Lung (tissue), 12 donors: ENCODE results near the gene DUSP2. TPM values are rescaled to one million over a fixed set of nuclear protein-coding genes. Genes with fewer than 3 reads are reported as not detected.

Source experiments
- ATAC-seq: fragments of 200-7000 bp; cut with Tn5 transposase; one replicate; pipeline ENCODE4 v1.9.1; 2020; ENCODE audit warnings: moderate number of reproducible peaks; ENCODE audit not compliant: insufficient read depth, low FRiP score
- DNase-seq, 3 donors: peaks; one replicate each; pipeline ENCODE4 v3.0.0-alpha.2; 2013 to 2017
- H3K27ac ChIP-seq, 2 donors: one replicate each; pipeline ENCODE4 v1.5.1; 2013; ENCODE audit warnings: mild to moderate bottlenecking in 2 of 2, moderate library complexity in 2 of 2, control low read depth in 1 of 2, inconsistent platforms in 1 of 2, low read depth in 1 of 2, low read length in 1 of 2
- H3K27me3 ChIP-seq, 3 donors: one replicate each; pipeline ENCODE4 v1.5.1; 2013; ENCODE audit warnings: low read length in 2 of 3; ENCODE audit not compliant: control insufficient read depth in 3 of 3, insufficient read depth in 3 of 3
- H3K36me3 ChIP-seq, 4 donors: one replicate each; pipeline ENCODE4 v1.5.1; 2013; ENCODE audit warnings: low read length in 4 of 4, mild to moderate bottlenecking in 1 of 4, moderate library complexity in 1 of 4; ENCODE audit not compliant: control insufficient read depth in 4 of 4, insufficient read depth in 4 of 4
- H3K4me1 ChIP-seq, 5 donors: one replicate each; pipeline ENCODE4 v1.5.1; 2013; ENCODE audit warnings: low read length in 5 of 5, mild to moderate bottlenecking in 2 of 5, moderate library complexity in 1 of 5; ENCODE audit not compliant: control insufficient read depth in 5 of 5, insufficient read depth in 5 of 5
- H3K4me3 ChIP-seq: one replicate; pipeline ENCODE4 v1.5.1; 2013; ENCODE audit warnings: mild to moderate bottlenecking, control low read depth, moderate library complexity
- H3K9ac ChIP-seq, 2 donors: one replicate each; pipeline ENCODE4 v1.5.1; 2013; ENCODE audit warnings: low read length in 2 of 2, control low read depth in 1 of 2; ENCODE audit not compliant: insufficient read depth in 1 of 2
- H3K9me3 ChIP-seq, 4 donors: one replicate each; pipeline ENCODE4 v1.5.1; 2013; ENCODE audit warnings: low read length in 3 of 4, mild to moderate bottlenecking in 1 of 4, moderate library complexity in 1 of 4; ENCODE audit not compliant: control insufficient read depth in 4 of 4, insufficient read depth in 3 of 4
- CTCF ChIP-seq: IDR thresholded peaks from 2 replicates; pipeline ENCODE4 v1.5.1; 2012; ENCODE audit warnings: mild to moderate bottlenecking; ENCODE audit errors: control extremely low read depth, extremely low read depth
- WGBS, 2 donors: extraction: QIAGEN DNeasy Blood & Tissue Kit; methylation state at CpG; one replicate each; pipeline ENCODE4 v1.1.7; 2013; 5-methylcytosine and 5-hydroxymethylcytosine counted together
- polyA plus RNA-seq, 2 donors: library from polyadenylated mRNA; stranded (reverse); fragments of 200-250 nt; gene quantifications; one replicate each; pipeline ENCODE4 v1.2.1, GENCODE V29; 2013
- total RNA-seq, 2 donors: library from RNA; depleted of rRNA in 1 of 2; stranded (reverse); fragments of >200 nt in 1 of 2; gene quantifications; one replicate each; pipeline ENCODE4 v1.2.1, GENCODE V29; 2014 to 2021
- donor health status: control.
- donor health status: control.
- donor health status: Bipolar disorder and iron deficiency.
- donor health status: healthy.
- donor health status: DM: yes; HTN: yes; CAD: no.

The DUSP2 gene
- total and polyA plus RNA-seq, 4 donors = 3.5 to 33.6 (median 5.8) TPM

- WGBS, 2 donors = 91 to 96% methylated on average over 9 to 11 of the region's 11 CpGs
- Histone ChIP-seq H3K27ac (no peak overlapping the region), H3K27me3 (peaks cover 0 to 10% (median 5%) of the 10 kb centered on the region in 3 donors), H3K36me3 (no peaks in the 10 kb centered on the region), H3K4me3 (no peak overlapping the region), H3K9ac (no peak overlapping the region), H3K9me3 (peaks cover 0 to 2% (median 0%) of the 10 kb centered on the region in 4 donors), H3K4me1 (no peaks in the 10 kb centered on the region)
- DNase-seq (no peak), ATAC-seq (no peak)
- no peak for TF ChIP-seq CTCF
Measured at GRCh38 chr2:96123936-96124335, 21.3 kb downstream of the DUSP2 start.

DNA sequence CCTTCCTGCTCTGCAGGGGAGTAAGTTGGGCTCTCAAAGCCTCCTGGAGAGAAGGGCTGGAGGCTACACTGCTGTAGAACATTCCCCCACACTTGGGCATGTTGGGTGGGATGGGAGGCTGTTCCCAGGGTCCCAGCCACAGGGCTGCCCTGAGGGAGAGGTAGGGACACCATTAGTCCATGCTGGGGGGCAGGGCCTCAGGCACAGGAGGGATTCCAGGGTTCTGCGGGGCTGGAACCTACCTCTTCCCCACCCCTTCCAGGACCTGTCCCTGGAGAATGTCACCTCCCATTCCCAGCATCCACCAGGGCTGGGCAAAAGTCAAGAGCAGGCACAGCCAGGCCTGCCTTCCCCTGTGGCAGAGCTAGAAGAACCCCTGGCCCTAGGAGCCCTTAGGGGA, 21.9 kb downstream of the DUSP2 start:
- WGBS, 2 donors = 91 to 100% methylated on average over 1 of the region's 1 CpG
- no peak for TF ChIP-seq CTCF
- Histone ChIP-seq H3K9me3 (peaks cover 0 to 2% (median 0%) of the 10 kb centered on the region in 4 donors), H3K4me1 (no peaks in the 10 kb centered on the region), H3K27ac (no peak overlapping the region), H3K4me3 (no peak overlapping the region), H3K27me3 (peaks cover 0 to 10% (median 5%) of the 10 kb centered on the region in 3 donors), H3K9ac (no peak overlapping the region), H3K36me3 (no peaks in the 10 kb centered on the region)
- ATAC-seq (no peak), DNase-seq (no peak)

GRCh38 chr2:96122391-96122790, 22.8 kb downstream of the DUSP2 start:
- DNase-seq = no peak
- Histone ChIP-seq H3K27me3 (peaks cover 0 to 13% (median 8%) of the 10 kb centered on the region in 3 donors), H3K9ac (no peak overlapping the region), H3K9me3 (peaks cover 0 to 2% (median 0%) of the 10 kb centered on the region in 4 donors), H3K27ac (no peak overlapping the region), H3K36me3 (no peaks in the 10 kb centered on the region), H3K4me3 (no peak overlapping the region), H3K4me1 (peaks cover 0 to 3% (median 0%) of the 10 kb centered on the region in 5 donors)
- TF ChIP-seq CTCF = no peak
- 90 to 93% methylated on average over 5 of the region's 5 CpGs for WGBS, 2 donors
- ATAC-seq = no peak

- H3K36me3 ChIP-seq = no peaks in the 10 kb centered on the region
- H3K4me1 ChIP-seq = peaks cover 0 to 7% (median 3%) of the 10 kb centered on the region in 5 donors
- H3K27ac ChIP-seq = no peak overlapping the region
- H3K9ac ChIP-seq = no peak overlapping the region
- no peak for TF ChIP-seq CTCF
- WGBS, 2 donors = 91 to 92% methylated on average over 4 of the region's 4 CpGs
- no peak overlapping the region for H3K4me3 ChIP-seq
- H3K27me3 ChIP-seq = peaks cover 0 to 16% (median 12%) of the 10 kb centered on the region in 3 donors
- DNase-seq (no peak), ATAC-seq (no peak)
- peaks cover 0 to 2% (median 0%) of the 10 kb centered on the region in 4 donors for H3K9me3 ChIP-seq
Measured at GRCh38 chr2:96121414-96121813, 23.8 kb downstream of the DUSP2 start.
